ENCODE measurements around the gene PRAMEF1.

Gene PRAMEF1

GRCh38 chr1:12772520-12772919, 18.7 kb upstream of the PRAMEF1 start:
- no peak overlapping the region for H3K4me3 ChIP-seq (ENCODE audit: low read depth, low read length)
- no peak for TF ChIP-seq CTCF (IDR thresholded peaks at IDR 0.05; ENCODE audit: low read depth, low read length)
- H3K9me3 ChIP-seq: no peaks in the 10 kb centered on the region
- DNase-seq: no peak
- no peaks in the 10 kb centered on the region for H3K4me1 ChIP-seq
- no peaks in the 10 kb centered on the region for H3K36me3 ChIP-seq
- H3K27me3 ChIP-seq: no peaks in the 10 kb centered on the region

- no peaks in the 10 kb centered on the region for H3K27me3 ChIP-seq
- no peak for TF ChIP-seq CTCF (IDR thresholded peaks at IDR 0.05; ENCODE audit: low read depth, low read length)
- H3K4me3 ChIP-seq (ENCODE audit: low read depth, low read length): no peak within 1 kb of the TSS
- no peaks in the 10 kb centered on the region for H3K36me3 ChIP-seq
- H3K9me3 ChIP-seq: no peaks in the 10 kb centered on the region
- DNase-seq: no peak
- H3K4me1 ChIP-seq: no peaks in the 10 kb centered on the region
These were observed 17.8 kb upstream of the PRAMEF1 start, which contains the start of gene PRAMEF12 for GRCh38 chr1:12773438-12773837. TSS of gene PRAMEF12 (plus strand) at chr1:12773738. CDS start at chr1:12774868, 1,130 bp downstream.

- no peak for TF ChIP-seq CTCF (IDR thresholded peaks at IDR 0.05; ENCODE audit: low read depth, low read length)
- Histone ChIP-seq H3K36me3 (no peaks in the 10 kb centered on the region), H3K27me3 (no peaks in the 10 kb centered on the region), H3K4me1 (no peaks in the 10 kb centered on the region), H3K9me3 (no peaks in the 10 kb centered on the region), H3K4me3 (ENCODE audit: low read depth, low read length) (no peak overlapping the region)
- no peak for DNase-seq
These were observed 16.3 kb upstream of the PRAMEF1 start for GRCh38 chr1:12774801-12775345.

GRCh38 chr1:12775443-12775842, 15.8 kb upstream of the PRAMEF1 start:
- no peak for TF ChIP-seq CTCF (IDR thresholded peaks at IDR 0.05; ENCODE audit: low read depth, low read length)
- H3K4me1 ChIP-seq: no peaks in the 10 kb centered on the region
- H3K9me3 ChIP-seq: no peaks in the 10 kb centered on the region
- H3K4me3 ChIP-seq (ENCODE audit: low read depth, low read length): no peak overlapping the region
- no peaks in the 10 kb centered on the region for H3K27me3 ChIP-seq
- no peaks in the 10 kb centered on the region for H3K36me3 ChIP-seq
- DNase-seq: no peak

DNA sequence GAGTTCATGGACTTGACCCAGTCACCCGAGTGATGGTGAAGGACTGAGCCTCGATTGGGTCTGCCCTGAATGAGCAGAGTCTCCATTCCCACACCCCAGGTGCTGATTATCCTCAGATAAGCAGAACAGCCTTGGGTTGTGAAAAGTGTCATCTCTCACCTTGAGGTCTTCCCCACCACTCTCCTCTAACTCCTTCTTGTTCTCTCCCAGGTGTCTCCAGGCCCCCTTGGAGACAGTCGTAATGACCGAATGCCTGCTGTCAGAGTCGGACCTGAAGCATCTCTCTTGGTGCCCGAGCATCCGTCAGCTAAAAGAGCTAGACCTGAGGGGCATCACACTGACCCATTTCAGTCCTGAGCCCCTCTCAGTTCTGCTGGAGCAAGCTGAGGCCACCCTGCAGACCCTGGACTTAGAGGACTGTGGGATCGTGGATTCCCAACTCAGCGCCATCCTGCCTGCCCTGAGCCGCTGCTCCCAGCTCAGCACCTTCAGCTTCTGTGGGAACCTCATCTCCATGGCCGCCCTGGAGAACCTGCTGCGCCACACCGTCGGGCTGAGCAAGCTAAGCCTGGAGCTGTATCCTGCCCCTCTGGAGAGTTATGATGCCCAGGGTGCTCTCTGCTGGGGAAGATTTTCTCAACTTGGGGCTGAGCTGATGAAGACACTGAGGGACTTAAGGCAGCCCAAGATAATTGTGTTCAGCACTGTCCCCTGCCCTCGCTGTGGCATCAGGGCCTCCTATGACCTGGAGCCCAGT, 14.2 kb upstream of the PRAMEF1 start:
- Histone ChIP-seq H3K9me3 (no peaks in the 10 kb centered on the region), H3K27me3 (no peaks in the 10 kb centered on the region), H3K4me3 (ENCODE audit: low read depth, low read length) (no peak overlapping the region), H3K4me1 (no peaks in the 10 kb centered on the region), H3K36me3 (no peaks in the 10 kb centered on the region)
- TF ChIP-seq CTCF (IDR thresholded peaks at IDR 0.05; ENCODE audit: low read depth, low read length): no peak
- no peak for DNase-seq

- Histone ChIP-seq H3K4me1 (no peaks in the 10 kb centered on the region), H3K9me3 (no peaks in the 10 kb centered on the region), H3K4me3 (ENCODE audit: low read depth, low read length) (no peak overlapping the region), H3K36me3 (no peaks in the 10 kb centered on the region), H3K27me3 (no peaks in the 10 kb centered on the region)
- no peak for TF ChIP-seq CTCF (IDR thresholded peaks at IDR 0.05; ENCODE audit: low read depth, low read length)
- no peak for DNase-seq
These were observed 13.1 kb upstream of the PRAMEF1 start for GRCh38 chr1:12778061-12778460.

Measured in BE2C (cell line).